Mucosa of descending colon (tissue), 3 donors: ENCODE measurements around the gene NLK. TPM values are rescaled to one million over a fixed set of nuclear protein-coding genes. Genes with fewer than 3 reads are reported as not detected.
A peak's percentile ranks its signal among the peaks of the same experiment; 100 is the strongest.

Experiments
- ATAC-seq: fragments of 200-7000 bp; cut with Tn5 transposase; one replicate; pipeline ENCODE4 v1.9.1; 2020; ENCODE audit warnings: mild to moderate bottlenecking, moderate library complexity
- DNase-seq, 3 donors: peaks; one replicate each; pipeline ENCODE4 v3.0.0-alpha.2; 2020
- H3K36me3 ChIP-seq: fragments of 200-600 bp; one replicate; pipeline ENCODE4 v1.8.0; 2021; ENCODE audit warnings: low read depth, mild to moderate bottlenecking
- H3K4me1 ChIP-seq: fragments of 200-600 bp; one replicate; pipeline ENCODE4 v1.8.0; 2021; ENCODE audit warnings: low read depth, mild to moderate bottlenecking
- H3K4me3 ChIP-seq: fragments of 200-600 bp; one replicate; pipeline ENCODE4 v1.8.0; 2021; ENCODE audit warnings: mild to moderate bottlenecking
- H3K9me3 ChIP-seq: fragments of 200-600 bp; one replicate; pipeline ENCODE4 v1.8.0; 2021; ENCODE audit warnings: mild to moderate bottlenecking
- CTCF ChIP-seq: fragments of 200-600 bp; IDR thresholded peaks from one replicate; pipeline ENCODE4 v1.8.0; 2022; ENCODE audit warnings: antibody characterized with exemption, mild to moderate bottlenecking
- intact Hi-C, 2 donors: fragments of 100-400 bp; cut with DNase I in 1 of 2; cut with micrococcal nuclease in 1 of 2; formaldehyde crosslinking; loops; one replicate each; pipeline versions ENCODE4 v1.11.0 to v1.11.1; 2022; cut with DNase I, micrococcal nuclease
- total RNA-seq, 3 donors: library from RNA; stranded (reverse); fragmentation: NEBNext Ultra II Directional in 2 of 3; extraction: Animal tissue kit (Norgen Biotek cat#: 25700) in 2 of 3; gene quantifications; one replicate each; pipeline versions ENCODE4 v1.2.1 to v1.2.4, GENCODE V29; 2021 to 2023
- donor health status: DM: no; HTN: no; CAD: no; lungs with moderate emphysema.
- donor health status: DM: no; HTN: no; CAD: no.
- donor health status: DM: no; HTN: yes; CAD: no.

NLK gene
- total RNA-seq, 3 donors from 2014 or later = 20.4 to 24.1 (median 21.0) TPM

- intact Hi-C loops = no loop called here
- H3K4me3 ChIP-seq = no peak overlapping the region
- ATAC-seq (no peak), DNase-seq (no peak)
- TF ChIP-seq CTCF = no peak
- H3K36me3 ChIP-seq = no peaks in the 10 kb centered on the region
- H3K4me1 ChIP-seq = no peaks in the 10 kb centered on the region
- no peaks in the 10 kb centered on the region for H3K9me3 ChIP-seq
Observed at GRCh38 chr17:28221751-28222414, 179.4 kb downstream of the NLK start.

- no peaks in the 10 kb centered on the region for H3K4me1 ChIP-seq
- no peak for TF ChIP-seq CTCF
- no peak for DNase-seq
- H3K4me3 ChIP-seq = no peak overlapping the region
- no peaks in the 10 kb centered on the region for H3K9me3 ChIP-seq
- H3K36me3 ChIP-seq = no peaks in the 10 kb centered on the region
- no peak for ATAC-seq
- intact Hi-C loops = no loop called here
Observed at GRCh38 chr17:28225271-28225670, 182.8 kb downstream of the NLK start.

GRCh38 chr17:28225867-28226266 is 183.4 kb downstream of the NLK start:
- Histone ChIP-seq H3K4me1 (no peaks in the 10 kb centered on the region), H3K9me3 (no peaks in the 10 kb centered on the region), H3K4me3 (no peak overlapping the region), H3K36me3 (no peaks in the 10 kb centered on the region)
- TF ChIP-seq CTCF = no peak
- DNase-seq (no peak), ATAC-seq (no peak)
- intact Hi-C loops = no loop called here

GRCh38 chr17:28226563-28227315 is 184.3 kb downstream of the NLK start:
- ATAC-seq (no peak), DNase-seq (no peak)
- no peaks in the 10 kb centered on the region for H3K9me3 ChIP-seq
- H3K4me1 ChIP-seq = no peaks in the 10 kb centered on the region
- intact Hi-C loops = no loop called here
- H3K36me3 ChIP-seq = no peaks in the 10 kb centered on the region
- no peak overlapping the region for H3K4me3 ChIP-seq
- no peak for TF ChIP-seq CTCF

- DNase-seq = peak; percentile 82 to 85 (median 84)
- H3K4me3 ChIP-seq = no peak overlapping the region
- H3K4me1 ChIP-seq = no peaks in the 10 kb centered on the region
- H3K9me3 ChIP-seq = no peaks in the 10 kb centered on the region
- no peaks in the 10 kb centered on the region for H3K36me3 ChIP-seq
- intact Hi-C loops = no loop called here
- TF ChIP-seq CTCF = no peak
- ATAC-seq = peak; percentile 97
Observed at GRCh38 chr17:28227316-28228108, 185.0 kb downstream of the NLK start.
